Osteoblast (primary cell): ENCODE measurements around the gene MYO3B. TPM values are rescaled to one million over a fixed set of nuclear protein-coding genes. Genes with fewer than 3 reads are reported as not detected.

Experiments
- DNase-seq: peaks from one replicate; pipeline ENCODE4 v3.0.0; 2011; ENCODE audit warnings: low spot score, mixed read lengths; ENCODE audit not compliant: insufficient read length; ENCODE audit errors: missing footprints
- H2AFZ ChIP-seq: 2 replicates; pipeline ENCODE4 v1.6.0; 2011; ENCODE audit warnings: mild to moderate bottlenecking, low read length
- H3K27ac ChIP-seq: 2 replicates; pipeline ENCODE4 v1.5.1; 2011; ENCODE audit warnings: mild to moderate bottlenecking, low read depth, low read length, moderate library complexity
- H3K27me3 ChIP-seq: 2 replicates; pipeline ENCODE4 v1.6.0; 2012; ENCODE audit warnings: mild to moderate bottlenecking, control low read depth, inconsistent platforms, low read length, moderate library complexity; ENCODE audit not compliant: insufficient read depth
- H3K36me3 ChIP-seq: 2 replicates; pipeline ENCODE4 v1.5.1; 2011; ENCODE audit warnings: mild to moderate bottlenecking, low read length, control low read depth, moderate library complexity; ENCODE audit not compliant: insufficient read depth
- H3K4me1 ChIP-seq: 2 replicates; pipeline ENCODE4 v1.5.1; 2011; ENCODE audit warnings: mild to moderate bottlenecking, low read length, control low read depth, moderate library complexity; ENCODE audit not compliant: insufficient read depth
- H3K4me2 ChIP-seq: 2 replicates; pipeline ENCODE4 v1.6.0; 2011; ENCODE audit warnings: mild to moderate bottlenecking, low read length; ENCODE audit not compliant: insufficient read depth
- H3K4me3 ChIP-seq: fragments of 200-600 bp; sonication (generic); 3 replicates; pipeline ENCODE4 v1.5.1; 2012; ENCODE audit warnings: mild to moderate bottlenecking, low read length, inconsistent platforms; ENCODE audit not compliant: insufficient read depth
- H3K79me2 ChIP-seq: 2 replicates; pipeline ENCODE4 v1.6.0; 2012; ENCODE audit warnings: mild to moderate bottlenecking, low read length, control low read depth, inconsistent platforms; ENCODE audit not compliant: insufficient read depth
- H3K9me3 ChIP-seq: 2 replicates; pipeline ENCODE4 v1.5.1; 2011; ENCODE audit warnings: low read depth, low read length, control low read depth
- H4K20me1 ChIP-seq: 2 replicates; pipeline ENCODE4 v1.6.0; 2012; ENCODE audit warnings: mild to moderate bottlenecking, low read length, control low read depth; ENCODE audit not compliant: insufficient read depth
- CTCF ChIP-seq: IDR thresholded peaks from 2 replicates; pipeline ENCODE4 v1.5.1; 2011; ENCODE audit warnings: mild to moderate bottlenecking, low read depth, low read length, moderate library complexity; ENCODE audit errors: extremely low read depth
- total RNA-seq: library from RNA; depleted of rRNA; stranded (reverse); fragments of >200 nt; gene quantifications from 2 replicates; pipeline ENCODE4 v1.2.3, GENCODE V29; 2012

MYO3B gene
- total RNA-seq, 1 donor = 0.36 TPM

GRCh38 chr2:170525566-170525900 is 347.6 kb downstream of the MYO3B start:
- Histone ChIP-seq H2AFZ (peak overlapping the region; percentile 66), H3K4me2 (peak overlapping the region; percentile 46), H3K27me3 (peaks cover 9% of the 10 kb centered on the region), H3K79me2 (no peaks in the 10 kb centered on the region), H3K4me3 (no peak overlapping the region), H3K36me3 (no peaks in the 10 kb centered on the region), H3K4me1 (peaks cover 18% of the 10 kb centered on the region), H4K20me1 (no peaks in the 10 kb centered on the region), H3K27ac (no peak overlapping the region), H3K9me3 (no peaks in the 10 kb centered on the region)
- DNase-seq = peak; percentile 91
- no peak for TF ChIP-seq CTCF

GRCh38 chr2:170530284-170530745 is 352.4 kb downstream of the MYO3B start:
- no peaks in the 10 kb centered on the region for H3K79me2 ChIP-seq
- peaks cover 11% of the 10 kb centered on the region for H3K27me3 ChIP-seq
- no peak for TF ChIP-seq CTCF
- H3K4me3 ChIP-seq = no peak overlapping the region
- no peaks in the 10 kb centered on the region for H3K9me3 ChIP-seq
- no peaks in the 10 kb centered on the region for H4K20me1 ChIP-seq
- H3K27ac ChIP-seq = no peak overlapping the region
- H3K36me3 ChIP-seq = no peaks in the 10 kb centered on the region
- no peak for DNase-seq
- H3K4me2 ChIP-seq = peak overlapping the region; percentile 9
- peaks cover 13% of the 10 kb centered on the region for H3K4me1 ChIP-seq
- no peak overlapping the region for H2AFZ ChIP-seq

GRCh38 chr2:170530803-170531564 is 353.0 kb downstream of the MYO3B start:
- H3K4me1 ChIP-seq = peaks cover 6% of the 10 kb centered on the region
- no peaks in the 10 kb centered on the region for H4K20me1 ChIP-seq
- no peak overlapping the region for H2AFZ ChIP-seq
- H3K4me2 ChIP-seq = no peak overlapping the region
- no peaks in the 10 kb centered on the region for H3K36me3 ChIP-seq
- H3K27ac ChIP-seq = no peak overlapping the region
- no peaks in the 10 kb centered on the region for H3K79me2 ChIP-seq
- TF ChIP-seq CTCF = no peak
- peaks cover 11% of the 10 kb centered on the region for H3K27me3 ChIP-seq
- no peak overlapping the region for H3K4me3 ChIP-seq
- H3K9me3 ChIP-seq = no peaks in the 10 kb centered on the region
- no peak for DNase-seq

- Histone ChIP-seq H3K4me2 (no peak overlapping the region), H3K4me1 (peaks cover 6% of the 10 kb centered on the region)
- DNase-seq = no peak
Observed at GRCh38 chr2:170531876-170532275, 353.9 kb downstream of the MYO3B start.

More at GRCh38 chr2:170531876-170532275, 353.9 kb downstream of the MYO3B start:
- Histone ChIP-seq H4K20me1 (no peaks in the 10 kb centered on the region), H3K27me3 (peaks cover 11% of the 10 kb centered on the region), H3K27ac (no peak overlapping the region), H3K36me3 (no peaks in the 10 kb centered on the region), H3K4me3 (no peak overlapping the region), H3K79me2 (no peaks in the 10 kb centered on the region), H3K9me3 (no peaks in the 10 kb centered on the region), H2AFZ (no peak overlapping the region)
- no peak for TF ChIP-seq CTCF
